NB4 (cell line): ENCODE measurements around the gene CDH2.

Experiments used
- CTCF ChIP-seq: IDR thresholded peaks from one replicate; pipeline ENCODE4 v1.5.1; 2012; ENCODE audit warnings: low read depth, low read length
- POLR2A ChIP-seq: IDR thresholded peaks from 2 replicates; pipeline ENCODE4 v1.6.1; 2011; ENCODE audit warnings: mild to moderate bottlenecking; ENCODE audit not compliant: insufficient read length; ENCODE audit errors: extremely low read depth

- TF ChIP-seq POLR2A = no peak
- no peak for TF ChIP-seq CTCF
Observed at GRCh38 chr18:28013066-28013465, 163.9 kb downstream of the CDH2 start.
